Superior temporal gyrus (tissue), 1 donor: ENCODE data around the gene CEACAM3.

Experiments used
- DNase-seq: peaks from one replicate; pipeline ENCODE4 v3.0.0-alpha.2; 2016; ENCODE audit errors: extremely low spot score

CEACAM3 gene

GRCh38 chr19:41792513-41793413 is 3.6 kb upstream of the CEACAM3 start:
- DNase-seq, result no peak

DNA sequence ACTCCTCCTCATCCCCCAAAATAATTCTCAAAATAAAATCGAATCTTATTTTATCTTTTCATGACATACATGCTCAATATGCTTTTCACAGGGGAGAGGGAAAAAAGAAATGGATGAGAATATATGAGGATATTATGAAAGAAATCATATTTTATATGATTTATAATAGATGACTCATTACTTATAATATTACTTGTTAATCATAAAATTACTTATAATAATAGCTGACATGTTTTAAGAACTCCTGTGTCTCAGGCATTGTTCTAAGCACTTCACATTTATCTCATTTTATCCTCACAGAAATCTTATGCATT is 3.0 kb upstream of the CEACAM3 start:
- DNase-seq, result no peak

- peak; percentile 27 for DNase-seq
These were observed 1.3 kb upstream of the CEACAM3 start for GRCh38 chr19:41795031-41795461.

DNA sequence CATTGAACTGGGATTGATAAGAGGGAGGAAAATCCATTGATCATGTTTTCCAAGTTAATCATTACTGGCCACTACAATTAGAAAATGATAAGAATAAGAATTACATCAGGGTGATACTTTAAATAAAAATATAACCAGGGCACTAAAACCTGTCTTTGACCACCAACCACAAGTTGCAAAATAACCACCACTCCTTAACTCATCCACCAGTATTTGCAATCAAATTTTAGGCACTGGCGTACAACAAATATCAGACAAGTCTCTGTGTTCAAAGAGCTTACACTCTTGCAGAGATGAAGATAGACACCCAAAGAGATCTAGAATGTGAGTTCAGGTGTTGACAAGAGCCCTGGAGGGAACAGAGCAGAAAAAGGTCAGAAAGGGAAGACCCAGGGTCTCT is 514 bp downstream of the CEACAM3 start:
- no peak for DNase-seq

- no peak for DNase-seq
These were observed 3.1 kb downstream of the CEACAM3 start for GRCh38 chr19:41799444-41800000.

- DNase-seq, result no peak
These were observed 4.6 kb downstream of the CEACAM3 start for GRCh38 chr19:41801031-41801430.

DNA sequence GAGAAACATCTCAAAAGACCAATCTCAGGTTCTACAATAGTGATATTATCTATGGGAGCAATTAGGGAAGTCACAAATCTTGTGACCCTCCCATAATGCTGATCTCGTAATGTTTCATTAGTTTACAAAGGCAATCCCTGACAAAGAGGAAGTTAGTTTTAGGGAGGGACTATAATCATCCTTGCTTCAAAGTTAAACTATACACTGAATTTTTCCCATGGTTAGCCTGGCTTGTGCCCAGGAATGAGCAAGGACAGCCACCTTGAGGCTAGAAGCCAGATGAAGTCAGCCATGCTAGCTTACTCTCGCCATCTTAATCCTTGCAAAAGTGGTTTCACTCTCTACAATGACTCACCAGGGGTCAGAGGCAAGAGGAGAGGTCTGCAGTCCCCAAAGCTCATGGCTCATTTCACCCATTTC is 5.4 kb downstream of the CEACAM3 start:
- DNase-seq, result no peak

DNA sequence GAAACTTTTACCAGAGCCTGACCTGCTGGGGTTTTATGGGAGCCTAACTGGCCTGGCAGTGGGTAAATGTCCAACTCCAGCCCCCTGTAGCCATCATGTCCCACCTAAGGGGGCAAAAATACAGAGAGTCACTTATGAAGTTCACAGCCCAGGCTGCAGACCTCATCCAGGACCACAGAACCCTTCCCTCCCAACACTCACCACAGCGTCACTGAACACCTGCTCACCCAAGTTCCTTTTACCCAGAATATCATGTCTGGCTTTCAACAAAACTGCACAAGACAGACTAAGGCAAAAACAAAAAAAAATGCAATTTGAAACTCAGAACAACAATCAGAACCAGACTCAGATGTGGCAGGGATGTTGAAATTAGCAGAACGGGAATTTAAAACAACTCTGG is 6.4 kb downstream of the CEACAM3 start:
- DNase-seq, result no peak

GRCh38 chr19:41804336-41804735 is 7.9 kb downstream of the CEACAM3 start:
- no peak for DNase-seq

- DNase-seq, result no peak
These were observed 10.8 kb downstream of the CEACAM3 start for GRCh38 chr19:41807176-41807575.

GRCh38 chr19:41808663-41809566 is 12.5 kb downstream of the CEACAM3 start:
- no peak for DNase-seq

DNA sequence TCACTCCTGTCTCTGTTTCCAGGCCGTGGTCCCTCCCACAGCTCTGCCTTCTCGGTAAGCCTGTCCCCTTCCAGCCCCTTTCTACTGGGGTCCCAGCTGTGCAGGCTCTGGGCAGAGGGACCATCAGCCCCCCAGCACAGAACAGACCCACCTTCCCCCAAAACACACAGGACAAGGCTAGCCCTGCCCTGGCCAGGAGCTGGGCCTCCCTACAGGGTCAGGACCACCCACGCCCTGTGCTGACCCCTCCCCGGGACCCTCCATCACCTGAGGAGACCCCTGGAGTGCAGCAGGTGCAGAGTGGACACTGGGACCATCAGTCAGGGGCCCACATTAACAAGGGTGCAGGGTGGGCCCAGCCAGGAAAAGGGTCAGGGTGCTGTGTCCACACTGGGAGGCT is 13.9 kb downstream of the CEACAM3 start:
- DNase-seq, result no peak

GRCh38 chr19:41811036-41811435 is 14.6 kb downstream of the CEACAM3 start:
- DNase-seq, result no peak

DNA sequence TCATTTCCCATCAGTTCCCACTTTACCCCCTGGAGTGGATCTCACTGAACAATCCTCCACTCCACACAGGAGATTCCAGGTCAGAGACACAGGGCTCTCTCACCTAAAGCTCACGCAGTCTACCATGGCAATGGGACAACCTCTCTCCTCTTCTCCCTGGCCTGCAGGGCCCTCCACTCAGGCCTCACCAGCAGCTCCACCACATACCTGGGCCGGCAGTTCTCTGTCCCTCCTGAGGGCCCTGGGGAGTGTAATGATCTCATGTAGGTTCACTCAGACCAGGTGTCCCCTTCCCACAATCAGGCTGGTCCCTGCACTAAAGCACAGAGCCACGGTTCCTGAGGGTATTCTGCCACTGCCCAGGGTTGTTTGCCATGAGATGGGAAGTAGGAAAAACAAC is 15.6 kb downstream of the CEACAM3 start:
- DNase-seq, result no peak

DNA sequence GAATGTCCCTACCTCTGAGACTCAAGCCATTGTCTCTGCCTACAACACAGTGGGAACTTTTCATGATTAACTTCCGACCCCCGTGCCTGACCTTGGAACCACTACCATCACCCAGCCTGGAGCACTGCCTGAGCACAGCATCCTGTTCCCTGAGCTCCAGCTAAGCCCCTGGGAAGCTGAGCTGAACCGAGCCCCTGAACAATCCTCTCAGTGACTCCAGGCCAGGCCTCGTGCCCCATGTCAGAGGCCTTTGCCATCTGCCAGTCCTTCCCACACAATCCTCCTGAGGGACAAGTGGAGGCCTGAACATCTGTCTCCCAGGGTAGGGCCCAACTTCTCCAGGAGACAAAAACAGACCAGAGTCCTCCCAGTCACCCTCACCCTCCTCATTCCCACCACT is 17.5 kb downstream of the CEACAM3 start:
- DNase-seq, result no peak

DNA sequence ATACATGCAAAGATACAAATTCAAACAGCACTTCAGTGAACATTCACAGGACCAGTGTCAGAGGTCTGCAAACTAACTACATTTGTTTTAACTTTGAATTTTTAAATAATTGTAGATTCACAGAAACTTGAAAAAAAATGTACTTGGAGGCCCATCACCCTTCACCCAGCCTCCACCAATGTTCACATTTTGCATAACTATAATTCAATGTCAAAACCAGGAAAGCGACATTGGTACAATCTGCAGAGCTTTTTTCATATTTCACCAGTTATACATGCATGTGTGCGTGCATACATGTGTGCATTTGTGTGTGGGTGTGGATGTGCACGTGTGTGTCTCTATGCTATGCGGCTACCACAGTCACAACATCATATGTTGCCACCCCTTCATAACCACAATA is 18.9 kb downstream of the CEACAM3 start:
- DNase-seq, result no peak

- DNase-seq, result no peak
These were observed 20.4 kb downstream of the CEACAM3 start for GRCh38 chr19:41816761-41817160.

GRCh38 chr19:41821003-41821735 is 24.8 kb downstream of the CEACAM3 start:
- peak; percentile 38 for DNase-seq

DNA sequence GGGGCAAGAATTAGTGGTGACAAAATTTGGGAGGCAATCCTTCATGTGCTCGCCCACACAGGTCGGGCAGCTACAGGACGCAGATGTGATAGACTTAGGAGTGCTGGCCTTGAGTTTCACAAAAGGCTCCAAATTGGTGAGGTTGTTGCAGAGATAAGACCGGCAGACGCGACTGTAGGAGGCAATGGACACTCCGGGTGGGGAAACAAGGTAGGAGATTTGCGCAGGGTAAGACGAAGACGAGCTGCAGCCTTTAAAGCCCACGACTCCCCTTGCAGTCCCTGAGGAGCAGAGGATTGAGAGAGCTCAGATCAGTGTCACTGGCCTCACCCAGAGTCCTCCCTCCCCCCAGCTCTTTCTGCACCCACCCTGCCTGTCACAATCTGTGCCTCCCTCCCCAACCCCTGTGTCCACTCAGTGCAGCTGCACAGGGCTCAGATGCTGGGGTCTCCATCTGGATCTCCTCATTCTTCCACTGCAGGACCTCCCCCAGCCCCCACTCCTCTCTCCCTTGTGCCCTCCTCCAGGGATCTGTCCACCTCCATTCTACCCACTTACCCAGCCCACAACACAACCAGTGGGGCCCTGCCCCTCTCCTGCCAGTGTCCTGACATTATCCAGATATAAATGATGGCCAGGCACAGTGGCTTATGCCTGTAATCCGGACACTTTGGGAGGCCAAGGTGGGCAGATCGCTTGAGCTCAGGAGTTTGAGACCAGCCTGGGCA is 41.8 kb downstream of the CEACAM3 start:
- DNase-seq, result no peak

GRCh38 chr19:41839211-41839610 is 42.8 kb downstream of the CEACAM3 start:
- DNase-seq, result no peak

- DNase-seq, result no peak
These were observed 47.0 kb downstream of the CEACAM3 start for GRCh38 chr19:41843371-41843770.
